Urinary bladder (tissue), 2 donors: ENCODE data around the gene PPP1R14D. TPM values are rescaled to one million over a fixed set of nuclear protein-coding genes. Genes with fewer than 3 reads are reported as not detected.

Experiments used
- polyA plus RNA-seq: library from polyadenylated mRNA; stranded (reverse); fragments of 200-250 nt; gene quantifications from one replicate; pipeline ENCODE4 v1.2.3, GENCODE V29; 2013
- small RNA-seq: library from RNA; depleted of rRNA; stranded (forward); fragments of <200 nt; gene quantifications from one replicate; pipeline ENCODE3, GENCODE V24; 2014
- total RNA-seq: library from RNA; depleted of rRNA; stranded (reverse); fragments of >200 nt; gene quantifications from one replicate; pipeline ENCODE4 v1.2.3, GENCODE V29; 2014
- donor health status: healthy.

Gene PPP1R14D
- total and polyA plus RNA-seq, 2 donors: not detected

Small RNA genes within 50 kb of the gene (small RNA-seq; reads per million reads assigned to genes)
- gene AC025166.1: not detected

Other genes starting within 250 kb of the PPP1R14D start
- 39.5 TPM for gene KNL1, start 234.5 kb downstream of the PPP1R14D start, total RNA-seq
- gene KNL1, start 234.5 kb downstream of the PPP1R14D start, polyA plus RNA-seq: 0.35 TPM
- gene RAD51, start 133.5 kb downstream of the PPP1R14D start, total RNA-seq: 2.2 TPM
- 0.98 TPM for gene RAD51, start 133.5 kb downstream of the PPP1R14D start, polyA plus RNA-seq
- gene RMDN3, start 73.5 kb downstream of the PPP1R14D start, total RNA-seq: 13.0 TPM
- gene RMDN3, start 73.5 kb downstream of the PPP1R14D start, polyA plus RNA-seq: 35.2 TPM
- 2.9 TPM for gene GCHFR, start 64.6 kb downstream of the PPP1R14D start, total RNA-seq
- 28.7 TPM for gene GCHFR, start 64.6 kb downstream of the PPP1R14D start, polyA plus RNA-seq
- 0.11 TPM for gene C15orf62, start 58.7 kb downstream of the PPP1R14D start, total RNA-seq
- 1.2 TPM for gene C15orf62, start 58.7 kb downstream of the PPP1R14D start, polyA plus RNA-seq
- gene ZFYVE19, start 21.6 kb downstream of the PPP1R14D start, total RNA-seq: 20.3 TPM
- gene ZFYVE19, start 21.6 kb downstream of the PPP1R14D start, polyA plus RNA-seq: 26.4 TPM
- gene DNAJC17, start 21.2 kb downstream of the PPP1R14D start, total RNA-seq: 17.9 TPM
- gene DNAJC17, start 21.2 kb downstream of the PPP1R14D start, polyA plus RNA-seq: 45.6 TPM
- gene SPINT1, start 15.3 kb upstream of the PPP1R14D start, total RNA-seq: 31.4 TPM
- 17.4 TPM for gene SPINT1, start 15.3 kb upstream of the PPP1R14D start, polyA plus RNA-seq
- gene RHOV, start 45.5 kb upstream of the PPP1R14D start, total RNA-seq: 9.3 TPM
- 4.0 TPM for gene RHOV, start 45.5 kb upstream of the PPP1R14D start, polyA plus RNA-seq
- gene VPS18, start 65.7 kb upstream of the PPP1R14D start, total RNA-seq: 15.1 TPM
- 19.3 TPM for gene VPS18, start 65.7 kb upstream of the PPP1R14D start, polyA plus RNA-seq
- gene DLL4, start 100.6 kb upstream of the PPP1R14D start, total RNA-seq: 11.8 TPM
- 11.2 TPM for gene DLL4, start 100.6 kb upstream of the PPP1R14D start, polyA plus RNA-seq
- gene CHAC1, start 124.8 kb upstream of the PPP1R14D start, total RNA-seq: 0.42 TPM
- gene CHAC1, start 124.8 kb upstream of the PPP1R14D start, polyA plus RNA-seq: 1.8 TPM